Right lobe of liver (tissue), 6 donors: Measurements from ENCODE around the gene CHST8. TPM values are rescaled to one million over a fixed set of nuclear protein-coding genes. Genes with fewer than 3 reads are reported as not detected.

Experiments used
- ATAC-seq, 4 donors: fragments of 200-7000 bp; cut with Tn5 transposase; one replicate each; pipeline ENCODE4 v1.9.1; 2020; ENCODE audit warnings: mild to moderate bottlenecking in 4 of 4, moderate library complexity in 4 of 4
- DNase-seq, 3 donors: peaks; one replicate each; pipeline ENCODE4 v3.0.0-alpha.2; 2020
- H3K27ac ChIP-seq, 3 donors: fragments of 200-600 bp; one replicate each; pipeline ENCODE4 v1.8.0; 2022
- H3K27me3 ChIP-seq, 2 donors: fragments of 200-600 bp; one replicate each; pipeline ENCODE4 v1.8.0; 2022
- H3K36me3 ChIP-seq, 4 donors: fragments of 200-600 bp; sonication (generic) in 1 of 4; one replicate each; pipeline versions ENCODE4 v1.5.1 to v1.8.0; 2017 to 2022; ENCODE audit warnings: control low read depth in 1 of 4
- H3K4me1 ChIP-seq, 4 donors: fragments of 200-600 bp; sonication (generic) in 1 of 4; one replicate each; pipeline versions ENCODE4 v1.5.1 to v1.8.0; 2017 to 2022; ENCODE audit warnings: control low read depth in 1 of 4
- H3K4me3 ChIP-seq, 3 donors: fragments of 200-600 bp; one replicate each; pipeline ENCODE4 v1.8.0; 2022
- H3K9me3 ChIP-seq, 4 donors: fragments of 200-600 bp; sonication (generic) in 1 of 4; one replicate each; pipeline versions ENCODE4 v1.5.1 to v1.8.0; 2017 to 2022; ENCODE audit warnings: control low read depth in 1 of 4
- CTCF ChIP-seq, 4 donors: fragments of 200-600 bp in 3 of 4; fragments of 450-650 bp in 1 of 4; IDR thresholded peaks; one replicate each; pipeline versions ENCODE4 v1.5.1 to v1.8.0; 2016 to 2022; ENCODE audit warnings: antibody characterized with exemption in 4 of 4, mild to moderate bottlenecking in 2 of 4
- POLR2A ChIP-seq: fragments of 450-650 bp; IDR thresholded peaks from one replicate; pipeline ENCODE4 v1.6.1; 2017; ENCODE audit warnings: antibody characterized with exemption, mild to moderate bottlenecking
- WGBS: methylation state at CpG from one replicate; pipeline ENCODE4 v1.1.6; 2018; ENCODE audit warnings: low coverage, low lambda C conversion rate; ENCODE audit not compliant: insufficient coverage; ENCODE audit errors: missing lambda C conversion rate; 5-methylcytosine and 5-hydroxymethylcytosine counted together
- intact Hi-C, 2 donors: fragments of 100-400 bp; cut with DNase I; formaldehyde crosslinking; loops; one replicate each; pipeline versions ENCODE4 v1.11.2 to v1.14.1; 2022
- total RNA-seq, 6 experiments: library from RNA; depleted of rRNA in 2 of 6; stranded (reverse); fragments of >200 nt in 2 of 6; fragmentation: NEBNext Ultra II Directional in 3 of 6; extraction: Animal tissue kit (Norgen Biotek cat#: 25700) in 3 of 6; gene quantifications; one replicate each; pipeline versions ENCODE4 v1.1.0 to v1.2.4, GENCODE V29; 2016 to 2023
- donor health status: DM: no; HTN: yes; CAD: no.
- donor health status: DM: no; HTN: no; CAD: no.
- donor health status: DM: no; HTN: no; CAD: no.
- donor health status: DM: no; HTN: yes; CAD: no.
- donor health status: DM: no; HTN: yes; CAD: no.

CHST8 gene
- total RNA-seq, 6 experiments from 2014 or later: 0.12 to 0.19 TPM; not detected in 4

- no peaks in the 10 kb centered on the region for H3K9me3 ChIP-seq
- DNase-seq (no peak), ATAC-seq (peak; percentile 17 to 48 (median 31))
- intact Hi-C loops: no loop called here
- WGBS: no CpG with 5 or more reads among the region's 35 CpGs
- H3K27me3 ChIP-seq: peaks cover 0 to 25% of the 10 kb centered on the region in 2 donors
- peak overlapping the region; percentile 9 to 44 (median 27) for H3K4me3 ChIP-seq
- no peak overlapping the region for H3K27ac ChIP-seq
- TF ChIP-seq CTCF (IDR thresholded peaks at IDR 0.05): no peak
- no peak for TF ChIP-seq POLR2A
- peaks cover 0 to 15% (median 0%) of the 10 kb centered on the region in 4 donors for H3K4me1 ChIP-seq
- no peaks in the 10 kb centered on the region for H3K36me3 ChIP-seq
These were observed 704 bp downstream of the CHST8 start for GRCh38 chr19:33622505-33622808.

- Histone ChIP-seq H3K4me3 (peak overlapping the region in 1 of 3 donors; percentile 27), H3K27me3 (peaks cover 0 to 25% of the 10 kb centered on the region in 2 donors), H3K4me1 (peaks cover 0 to 15% (median 0%) of the 10 kb centered on the region in 4 donors), H3K9me3 (no peaks in the 10 kb centered on the region), H3K27ac (no peak overlapping the region), H3K36me3 (no peaks in the 10 kb centered on the region)
- TF ChIP-seq CTCF (IDR thresholded peaks at IDR 0.05) (no peak), POLR2A (no peak)
- 7% methylated on average over 8 of the region's 64 CpGs for WGBS
- intact Hi-C loops: no loop called here
- no peak for DNase-seq
- ATAC-seq: no peak
These were observed 1.2 kb downstream of the CHST8 start for GRCh38 chr19:33622809-33623511.

GRCh38 chr19:33624586-33624985, 2.8 kb downstream of the CHST8 start:
- Histone ChIP-seq H3K27ac (no peak overlapping the region), H3K36me3 (no peaks in the 10 kb centered on the region), H3K4me1 (peaks cover 0 to 15% (median 0%) of the 10 kb centered on the region in 4 donors), H3K9me3 (no peaks in the 10 kb centered on the region), H3K4me3 (no peak overlapping the region), H3K27me3 (peaks cover 0 to 25% of the 10 kb centered on the region in 2 donors)
- intact Hi-C loops: no loop called here
- TF ChIP-seq CTCF (IDR thresholded peaks at IDR 0.05) (no peak), POLR2A (no peak)
- ATAC-seq (no peak), DNase-seq (no peak)
- WGBS: 55% methylated on average over 3 of the region's 5 CpGs

- H3K4me1 ChIP-seq: peaks cover 0 to 8% (median 0%) of the 10 kb centered on the region in 4 donors
- ATAC-seq: no peak
- no peaks in the 10 kb centered on the region for H3K36me3 ChIP-seq
- peaks cover 0 to 12% of the 10 kb centered on the region in 2 donors for H3K27me3 ChIP-seq
- H3K27ac ChIP-seq: no peak overlapping the region
- intact Hi-C loops: no loop called here
- no peak overlapping the region for H3K4me3 ChIP-seq
- no peaks in the 10 kb centered on the region for H3K9me3 ChIP-seq
- DNase-seq: no peak
- WGBS: 33% methylated on average over 2 of the region's 5 CpGs
- TF ChIP-seq CTCF (IDR thresholded peaks at IDR 0.05): no peak
- TF ChIP-seq POLR2A: no peak
These were observed 5.8 kb downstream of the CHST8 start for GRCh38 chr19:33627526-33627925.
